Effector memory CD8-positive, alpha-beta T cell (primary cell): Measurements from ENCODE around the gene PLK1.
"Not testable (repeated sequence)": the region's sequence is repeated elsewhere in the genome, so short reads cannot be mapped to it uniquely, and the experiment has no call there.

Experiments
- ATAC-seq: fragments of 150-1000 bp; cut with Tn5 transposase; replicated peaks from 2 replicates; pipeline ENCODE4 v1.10.0; 2021; ENCODE audit warnings: mild to moderate bottlenecking, moderate library complexity
- DNase-seq, 3 experiments: peaks; one replicate each; pipeline ENCODE4 v3.0.0; 2021
- H3K27ac Mint-ChIP-seq, 2 donors: one replicate each; pipeline ENCODE4 v1.8.0; 2022; ENCODE audit warnings: mild to moderate bottlenecking in 2 of 2, mixed read lengths in 2 of 2, moderate library complexity in 2 of 2
- H3K27me3 Mint-ChIP-seq, 2 donors: one replicate each; pipeline ENCODE4 v1.8.0; 2022; ENCODE audit warnings: mixed read lengths in 2 of 2
- H3K36me3 Mint-ChIP-seq: one replicate; pipeline ENCODE4 v1.8.0; 2022; ENCODE audit warnings: mild to moderate bottlenecking, moderate library complexity, mixed read lengths; ENCODE audit not compliant: insufficient read depth
- H3K4me1 Mint-ChIP-seq, 2 donors: one replicate each; pipeline ENCODE4 v1.8.0; 2022; ENCODE audit warnings: low read depth in 2 of 2, mixed read lengths in 2 of 2
- H3K4me3 Mint-ChIP-seq, 2 donors: one replicate each; pipeline ENCODE4 v1.8.0; 2022; ENCODE audit warnings: mild to moderate bottlenecking in 2 of 2, mixed read lengths in 2 of 2, moderate library complexity in 2 of 2
- H3K9me3 Mint-ChIP-seq, 2 donors: one replicate each; pipeline ENCODE4 v1.8.0; 2022; ENCODE audit warnings: mixed read lengths in 2 of 2
- total RNA-seq, 9 experiments: gene quantifications; one replicate each; lab custom pipeline; 2026; lab: John Stamatoyannopoulos, UW

PLK1 gene
- total RNA-seq, result 0.75 to 7.2 (median 1.9) reads per million in 9 experiments

- Mint-ChIP-seq H3K4me1 (peaks cover 16 to 18% of the 10 kb centered on the region in 2 donors), H3K4me3 (peak within 1 kb of the TSS; percentile 83 to 90), H3K27me3 (peaks cover 7 to 8% of the 10 kb centered on the region in 2 donors), H3K36me3 (peaks cover 7% of the 10 kb centered on the region), H3K9me3 (no peaks in the 10 kb centered on the region), H3K27ac (peak within 1 kb of the TSS; percentile 22 to 74)
- peak; percentile 97 for ATAC-seq
- DNase-seq, result peak; percentile 52 to 63 (median 58)
Measured at GRCh38 chr16:23678430-23679273, at the start of gene PLK1. Gene PLK1 (plus strand): TSS chr16:23678889. CDS start chr16:23678933, 44 bp downstream.

GRCh38 chr16:23629516-23629915 is 49.2 kb upstream of the PLK1 start:
- Mint-ChIP-seq H3K9me3 (no peaks in the 10 kb centered on the region), H3K27me3 (no peaks in the 10 kb centered on the region), H3K27ac (no peak overlapping the region), H3K4me1 (peaks cover 0 to 2% of the 10 kb centered on the region in 2 donors), H3K36me3 (peaks cover 44% of the 10 kb centered on the region), H3K4me3 (no peak overlapping the region)
- no peak for DNase-seq
- ATAC-seq, result no peak

DNA sequence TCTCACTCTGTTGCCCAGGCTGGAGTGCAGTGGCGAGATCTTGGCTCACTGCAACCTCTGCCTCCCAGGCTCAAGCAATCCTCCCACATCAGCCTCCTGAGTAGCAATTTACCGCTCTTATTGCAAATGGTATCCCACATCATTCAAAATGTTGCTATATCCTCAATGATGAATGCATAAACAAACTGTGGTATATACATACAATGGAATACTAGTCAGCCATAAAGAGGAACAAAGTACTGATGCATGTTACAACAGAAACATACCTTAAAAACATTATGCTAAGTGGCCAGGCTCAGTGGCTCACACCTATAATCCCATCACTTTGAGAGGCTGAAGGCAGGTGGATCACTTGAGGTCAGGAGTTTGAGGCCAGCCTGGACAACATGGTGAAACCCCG is 46.8 kb upstream of the PLK1 start:
- H3K9me3 Mint-ChIP-seq, H3K27me3 Mint-ChIP-seq, H3K4me1 Mint-ChIP-seq, ATAC-seq, H3K27ac Mint-ChIP-seq, H3K4me3 Mint-ChIP-seq, DNase-seq: not testable (repeated sequence)
- peaks cover 36% of the 10 kb centered on the region for H3K36me3 Mint-ChIP-seq

GRCh38 chr16:23634461-23635036 is 44.1 kb upstream of the PLK1 start:
- H3K36me3 Mint-ChIP-seq, result peaks cover 24% of the 10 kb centered on the region

DNA sequence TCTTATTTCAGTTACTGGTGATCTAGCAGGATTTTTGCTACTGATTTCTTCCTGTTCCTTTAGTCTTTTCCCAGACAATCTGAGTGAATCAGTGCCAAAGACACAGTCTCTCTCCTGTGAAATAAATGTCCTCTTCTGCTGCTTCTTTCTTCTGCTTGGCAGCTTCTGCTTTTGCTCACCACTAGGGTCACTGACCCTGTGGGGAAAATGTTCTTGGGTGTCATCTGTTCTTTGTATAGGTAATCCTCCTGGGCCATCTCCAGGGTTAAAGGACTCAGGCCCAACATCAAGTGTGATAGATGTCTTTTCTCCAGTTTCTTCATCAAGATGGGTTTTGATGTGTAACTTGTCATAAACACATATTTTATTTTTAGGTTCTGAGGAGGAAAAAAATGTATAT is 42.7 kb upstream of the PLK1 start:
- Mint-ChIP-seq H3K27me3 (no peaks in the 10 kb centered on the region), H3K36me3 (peaks cover 23% of the 10 kb centered on the region), H3K4me1 (peaks cover 9% of the 10 kb centered on the region in 2 donors), H3K9me3 (no peaks in the 10 kb centered on the region), H3K27ac (no peak overlapping the region), H3K4me3 (no peak overlapping the region)
- DNase-seq, result no peak
- ATAC-seq, result no peak

More at GRCh38 chr16:23634461-23635036, 44.1 kb upstream of the PLK1 start:
- H3K27me3 Mint-ChIP-seq, result no peaks in the 10 kb centered on the region
- no peak for ATAC-seq
- H3K4me3 Mint-ChIP-seq, result no peak overlapping the region
- H3K9me3 Mint-ChIP-seq, result no peaks in the 10 kb centered on the region
- DNase-seq, result no peak
- no peak overlapping the region for H3K27ac Mint-ChIP-seq
- H3K4me1 Mint-ChIP-seq, result peaks cover 0 to 2% of the 10 kb centered on the region in 2 donors

DNA sequence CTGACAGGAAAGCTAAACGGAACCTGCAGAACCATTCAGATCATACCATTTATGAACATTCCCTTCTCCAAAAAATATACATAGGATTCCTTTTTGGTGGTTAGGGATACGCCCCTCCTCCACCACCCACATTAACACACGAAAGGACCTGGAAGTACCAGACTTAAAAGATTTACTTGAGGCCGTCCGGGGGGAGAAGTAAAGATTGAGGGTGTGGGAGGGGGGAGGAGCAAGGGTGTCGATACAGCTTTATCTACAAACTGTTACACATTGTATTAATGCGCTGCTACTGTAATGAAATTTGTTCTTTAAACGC is 38.1 kb upstream of the PLK1 start:
- no peaks in the 10 kb centered on the region for H3K9me3 Mint-ChIP-seq
- ATAC-seq (no peak), DNase-seq (no peak)
- peaks cover 23% of the 10 kb centered on the region in 2 donors for H3K4me1 Mint-ChIP-seq
- H3K36me3 Mint-ChIP-seq, result peaks cover 49% of the 10 kb centered on the region
- H3K27ac Mint-ChIP-seq, result peak overlapping the region; percentile 97 to 98
- peak overlapping the region; percentile 95 to 96 for H3K4me3 Mint-ChIP-seq
- no peaks in the 10 kb centered on the region for H3K27me3 Mint-ChIP-seq

DNA sequence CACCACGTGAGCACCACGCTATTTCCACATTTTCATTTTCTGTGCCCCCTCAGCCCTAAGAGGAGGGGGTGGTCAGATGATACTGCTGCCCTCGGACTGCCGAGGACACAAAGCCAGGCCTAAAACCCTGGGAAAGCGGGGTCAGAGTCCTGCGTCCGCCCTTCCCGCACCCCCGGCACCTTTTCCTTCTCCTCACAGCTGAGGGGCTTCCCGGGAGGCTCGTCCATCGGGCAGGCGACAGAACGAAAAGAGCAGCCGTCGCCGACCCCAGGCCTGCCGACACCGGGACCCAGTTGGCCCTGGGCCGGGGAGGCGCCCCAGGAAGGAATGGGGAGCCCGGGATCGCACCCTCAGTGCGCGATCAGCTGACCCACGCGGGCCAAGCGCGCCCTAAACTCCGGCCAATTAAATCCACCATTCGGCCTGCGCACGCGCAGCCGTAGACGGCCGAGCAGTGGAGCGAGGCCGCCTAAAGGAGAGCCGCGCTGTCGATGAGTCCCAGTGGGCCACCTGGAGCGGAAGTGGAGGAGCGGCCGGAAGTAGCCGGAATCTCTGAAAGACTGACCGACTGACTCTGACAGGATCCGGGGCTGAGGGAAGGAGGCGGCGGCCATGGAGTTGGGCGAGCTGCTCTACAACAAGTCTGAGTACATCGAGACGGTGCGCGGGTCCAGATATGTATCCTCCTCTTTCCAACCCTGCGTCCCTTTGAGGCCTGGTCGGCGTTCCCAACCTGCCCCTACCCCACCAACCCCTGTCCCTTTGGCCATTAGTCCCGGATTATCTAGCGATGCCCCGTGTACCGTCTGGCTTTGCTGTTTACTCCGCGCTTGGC is 37.5 kb upstream of the PLK1 start, which contains the start of the genes DCTN5 and PALB2:
Gene DCTN5 (plus strand): TSS at position 536 of the 835 bp plus-strand sequence. CDS start 77 bp downstream, at position 613.
Gene PALB2 (minus strand): TSS at position 380 of the 835 bp plus-strand sequence. CDS start 153 bp downstream, at position 227.
- ATAC-seq (peak; percentile 95), DNase-seq (peak; percentile 69 to 77 (median 72))
- peaks cover 28% of the 10 kb centered on the region in 2 donors for H3K4me1 Mint-ChIP-seq
- H3K27ac Mint-ChIP-seq, result peak within 1 kb of the TSS; percentile 97 to 98
- H3K9me3 Mint-ChIP-seq, result no peaks in the 10 kb centered on the region
- H3K4me3 Mint-ChIP-seq, result peak within 1 kb of the TSS; percentile 95 to 96
- no peaks in the 10 kb centered on the region for H3K27me3 Mint-ChIP-seq
- peaks cover 47% of the 10 kb centered on the region for H3K36me3 Mint-ChIP-seq

- peak overlapping the region; percentile 97 to 98 for H3K27ac Mint-ChIP-seq
- DNase-seq (no peak), ATAC-seq (no peak)
- H3K4me3 Mint-ChIP-seq, result peak overlapping the region; percentile 95 to 96
- H3K9me3 Mint-ChIP-seq, result no peaks in the 10 kb centered on the region
- peaks cover 52% of the 10 kb centered on the region for H3K36me3 Mint-ChIP-seq
- H3K27me3 Mint-ChIP-seq, result no peaks in the 10 kb centered on the region
- H3K4me1 Mint-ChIP-seq, result peaks cover 35% of the 10 kb centered on the region in 2 donors
Measured at GRCh38 chr16:23642246-23642774, 36.4 kb upstream of the PLK1 start.

GRCh38 chr16:23650674-23651416 is 27.8 kb upstream of the PLK1 start:
- H3K36me3 Mint-ChIP-seq, result peaks cover 65% of the 10 kb centered on the region
- no peaks in the 10 kb centered on the region for H3K27me3 Mint-ChIP-seq
- no peaks in the 10 kb centered on the region for H3K9me3 Mint-ChIP-seq
- H3K4me3 Mint-ChIP-seq, result no peak overlapping the region
- DNase-seq, result no peak
- peak overlapping the region in 1 of 2 donors; percentile 23 for H3K27ac Mint-ChIP-seq
- H3K4me1 Mint-ChIP-seq, result peaks cover 23 to 24% of the 10 kb centered on the region in 2 donors
- ATAC-seq, result no peak

DNA sequence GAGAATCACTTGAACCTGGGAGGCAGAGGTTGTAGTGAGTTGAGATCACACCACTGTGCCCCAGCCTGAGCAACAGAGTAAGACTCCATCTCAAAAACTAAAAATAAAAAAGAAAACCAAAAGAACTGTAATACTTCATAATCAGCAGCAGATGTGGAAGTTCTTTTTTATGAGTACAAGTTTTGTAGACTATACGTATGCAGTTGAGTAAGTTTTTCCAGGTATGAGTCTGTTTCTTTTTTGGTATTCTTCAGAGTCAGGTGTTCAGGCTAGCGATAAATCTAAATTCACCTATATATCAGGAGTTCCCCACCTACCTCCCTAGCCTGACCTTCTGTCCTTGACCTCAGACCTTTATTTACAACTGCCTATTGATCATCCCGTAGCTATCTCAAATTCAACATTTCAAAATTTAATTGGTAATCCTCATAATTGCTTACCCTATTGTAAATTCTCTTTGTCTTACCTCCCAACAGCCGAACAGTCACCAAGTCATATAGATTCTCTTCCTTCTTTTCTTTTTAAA is 26.7 kb upstream of the PLK1 start:
- no peaks in the 10 kb centered on the region for H3K9me3 Mint-ChIP-seq
- DNase-seq (no peak), ATAC-seq (no peak)
- no peaks in the 10 kb centered on the region for H3K27me3 Mint-ChIP-seq
- H3K27ac Mint-ChIP-seq, result no peak overlapping the region
- peaks cover 54% of the 10 kb centered on the region for H3K36me3 Mint-ChIP-seq
- peaks cover 17 to 19% of the 10 kb centered on the region in 2 donors for H3K4me1 Mint-ChIP-seq
- no peak overlapping the region for H3K4me3 Mint-ChIP-seq

DNA sequence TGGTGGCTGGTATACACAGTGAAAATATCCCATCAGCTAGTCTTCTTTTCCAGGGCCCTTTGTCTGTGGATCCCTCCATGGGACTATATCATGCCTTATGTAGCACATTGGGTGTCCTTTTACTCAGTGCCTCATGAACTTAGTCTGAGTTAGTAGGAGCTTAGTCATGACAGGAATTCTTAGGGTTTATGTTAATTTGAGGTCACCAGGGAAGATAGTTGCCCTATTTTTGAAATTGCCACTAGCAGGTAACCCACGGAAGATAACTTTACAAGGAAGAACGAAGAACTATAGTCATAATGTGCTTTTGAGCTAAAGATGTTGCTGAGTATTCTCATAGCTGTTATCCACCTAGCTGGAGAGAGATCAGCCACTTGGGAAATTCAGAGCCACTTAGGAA is 14.8 kb upstream of the PLK1 start:
- H3K27me3 Mint-ChIP-seq, result no peaks in the 10 kb centered on the region
- no peak for ATAC-seq
- peaks cover 0 to 2% of the 10 kb centered on the region in 2 donors for H3K4me1 Mint-ChIP-seq
- H3K36me3 Mint-ChIP-seq, result peaks cover 74% of the 10 kb centered on the region
- no peak for DNase-seq
- no peaks in the 10 kb centered on the region for H3K9me3 Mint-ChIP-seq
- no peak overlapping the region for H3K4me3 Mint-ChIP-seq
- H3K27ac Mint-ChIP-seq, result no peak overlapping the region

- ATAC-seq (no peak), DNase-seq (no peak)
- H3K4me1 Mint-ChIP-seq, result peaks cover 0 to 11% of the 10 kb centered on the region in 2 donors
- H3K27me3 Mint-ChIP-seq, result no peaks in the 10 kb centered on the region
- H3K4me3 Mint-ChIP-seq, result no peak overlapping the region
- H3K36me3 Mint-ChIP-seq, result peaks cover 46% of the 10 kb centered on the region
- no peak overlapping the region for H3K27ac Mint-ChIP-seq
- no peaks in the 10 kb centered on the region for H3K9me3 Mint-ChIP-seq
Measured at GRCh38 chr16:23666571-23667354, 11.9 kb upstream of the PLK1 start.
